ENCODE measurements around the gene KRT80. TPM values are rescaled to one million over a fixed set of nuclear protein-coding genes. Genes with fewer than 3 reads are reported as not detected.

The KRT80 gene
- total and polyA plus RNA-seq, 2 experiments from 2014 or later, result not detected

DNA sequence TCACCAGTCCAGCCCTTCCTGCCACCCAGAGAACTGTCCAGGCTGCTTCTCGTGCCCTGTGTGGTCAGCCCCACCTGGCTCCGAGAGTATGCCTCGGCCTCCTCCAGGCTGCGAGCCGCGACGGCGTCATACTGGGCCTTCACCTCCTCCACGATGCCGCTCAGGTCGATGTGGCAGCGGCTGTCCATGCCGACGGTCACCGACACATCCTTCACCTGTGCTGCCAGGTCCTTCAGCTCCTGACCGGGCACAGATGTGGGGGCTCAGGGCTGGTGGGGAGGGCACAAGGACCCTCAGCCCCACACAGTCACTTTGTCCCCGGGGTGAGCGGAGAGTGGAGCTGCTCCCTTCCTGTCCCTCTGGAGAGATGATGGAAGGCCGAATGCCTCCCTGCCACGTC, 18.3 kb downstream of the KRT80 start (continued):
- TF ChIP-seq, protein P1, sequence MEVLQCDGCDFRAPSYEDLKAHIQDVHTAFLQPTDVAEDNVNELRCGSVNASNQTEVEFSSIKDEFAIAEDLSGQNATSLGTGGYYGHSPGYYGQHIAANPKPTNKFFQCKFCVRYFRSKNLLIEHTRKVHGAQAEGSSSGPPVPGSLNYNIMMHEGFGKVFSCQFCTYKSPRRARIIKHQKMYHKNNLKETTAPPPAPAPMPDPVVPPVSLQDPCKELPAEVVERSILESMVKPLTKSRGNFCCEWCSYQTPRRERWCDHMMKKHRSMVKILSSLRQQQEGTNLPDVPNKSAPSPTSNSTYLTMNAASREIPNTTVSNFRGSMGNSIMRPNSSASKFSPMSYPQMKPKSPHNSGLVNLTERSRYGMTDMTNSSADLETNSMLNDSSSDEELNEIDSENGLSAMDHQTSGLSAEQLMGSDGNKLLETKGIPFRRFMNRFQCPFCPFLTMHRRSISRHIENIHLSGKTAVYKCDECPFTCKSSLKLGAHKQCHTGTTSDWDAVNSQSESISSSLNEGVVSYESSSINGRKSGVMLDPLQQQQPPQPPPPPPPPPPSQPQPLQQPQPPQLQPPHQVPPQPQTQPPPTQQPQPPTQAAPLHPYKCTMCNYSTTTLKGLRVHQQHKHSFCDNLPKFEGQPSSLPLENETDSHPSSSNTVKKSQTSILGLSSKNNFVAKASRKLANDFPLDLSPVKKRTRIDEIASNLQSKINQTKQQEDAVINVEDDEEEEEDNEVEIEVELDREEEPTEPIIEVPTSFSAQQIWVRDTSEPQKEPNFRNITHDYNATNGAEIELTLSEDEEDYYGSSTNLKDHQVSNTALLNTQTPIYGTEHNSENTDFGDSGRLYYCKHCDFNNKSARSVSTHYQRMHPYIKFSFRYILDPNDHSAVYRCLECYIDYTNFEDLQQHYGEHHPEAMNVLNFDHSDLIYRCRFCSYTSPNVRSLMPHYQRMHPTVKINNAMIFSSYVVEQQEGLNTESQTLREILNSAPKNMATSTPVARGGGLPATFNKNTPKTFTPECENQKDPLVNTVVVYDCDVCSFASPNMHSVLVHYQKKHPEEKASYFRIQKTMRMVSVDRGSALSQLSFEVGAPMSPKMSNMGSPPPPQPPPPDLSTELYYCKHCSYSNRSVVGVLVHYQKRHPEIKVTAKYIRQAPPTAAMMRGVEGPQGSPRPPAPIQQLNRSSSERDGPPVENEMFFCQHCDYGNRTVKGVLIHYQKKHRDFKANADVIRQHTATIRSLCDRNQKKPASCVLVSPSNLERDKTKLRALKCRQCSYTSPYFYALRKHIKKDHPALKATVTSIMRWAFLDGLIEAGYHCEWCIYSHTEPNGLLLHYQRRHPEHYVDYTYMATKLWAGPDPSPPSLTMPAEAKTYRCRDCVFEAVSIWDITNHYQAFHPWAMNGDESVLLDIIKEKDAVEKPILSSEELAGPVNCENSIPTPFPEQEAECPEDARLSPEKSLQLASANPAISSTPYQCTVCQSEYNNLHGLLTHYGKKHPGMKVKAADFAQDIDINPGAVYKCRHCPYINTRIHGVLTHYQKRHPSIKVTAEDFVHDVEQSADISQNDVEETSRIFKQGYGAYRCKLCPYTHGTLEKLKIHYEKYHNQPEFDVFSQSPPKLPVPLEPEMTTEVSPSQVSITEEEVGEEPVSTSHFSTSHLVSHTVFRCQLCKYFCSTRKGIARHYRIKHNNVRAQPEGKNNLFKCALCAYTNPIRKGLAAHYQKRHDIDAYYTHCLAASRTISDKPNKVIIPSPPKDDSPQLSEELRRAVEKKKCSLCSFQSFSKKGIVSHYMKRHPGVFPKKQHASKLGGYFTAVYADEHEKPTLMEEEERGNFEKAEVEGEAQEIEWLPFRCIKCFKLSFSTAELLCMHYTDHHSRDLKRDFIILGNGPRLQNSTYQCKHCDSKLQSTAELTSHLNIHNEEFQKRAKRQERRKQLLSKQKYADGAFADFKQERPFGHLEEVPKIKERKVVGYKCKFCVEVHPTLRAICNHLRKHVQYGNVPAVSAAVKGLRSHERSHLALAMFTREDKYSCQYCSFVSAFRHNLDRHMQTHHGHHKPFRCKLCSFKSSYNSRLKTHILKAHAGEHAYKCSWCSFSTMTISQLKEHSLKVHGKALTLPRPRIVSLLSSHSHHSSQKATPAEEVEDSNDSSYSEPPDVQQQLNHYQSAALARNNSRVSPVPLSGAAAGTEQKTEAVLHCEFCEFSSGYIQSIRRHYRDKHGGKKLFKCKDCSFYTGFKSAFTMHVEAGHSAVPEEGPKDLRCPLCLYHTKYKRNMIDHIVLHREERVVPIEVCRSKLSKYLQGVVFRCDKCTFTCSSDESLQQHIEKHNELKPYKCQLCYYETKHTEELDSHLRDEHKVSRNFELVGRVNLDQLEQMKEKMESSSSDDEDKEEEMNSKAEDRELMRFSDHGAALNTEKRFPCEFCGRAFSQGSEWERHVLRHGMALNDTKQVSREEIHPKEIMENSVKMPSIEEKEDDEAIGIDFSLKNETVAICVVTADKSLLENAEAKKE (CRISPR knock-in tag; IDR thresholded peaks at IDR 0.05), result no peak
- TF ChIP-seq CREB1 (CRISPR knock-in tag; IDR thresholded peaks at IDR 0.05; ENCODE audit: low read depth), result no peak

DNA sequence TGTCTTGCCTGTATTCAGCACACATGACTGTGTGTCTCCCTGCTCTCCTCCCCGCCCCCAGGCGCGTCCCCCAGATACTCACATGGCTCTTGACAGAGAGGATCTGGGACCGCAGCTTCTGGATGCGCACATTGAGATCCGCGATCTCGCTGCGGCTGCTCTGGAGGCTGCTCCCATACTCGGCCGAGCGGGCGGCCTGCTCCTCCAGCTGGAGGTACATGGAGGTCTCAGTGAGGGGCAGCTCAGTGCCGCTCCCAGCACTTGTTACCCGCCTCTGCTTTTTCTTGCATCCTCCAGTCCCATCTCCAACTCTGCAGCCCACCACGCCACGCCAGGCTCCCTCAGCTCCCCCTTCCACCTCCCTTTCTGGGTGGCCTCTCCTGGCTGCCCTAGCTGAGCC, 18.9 kb downstream of the KRT80 start:
- no peaks in the 10 kb centered on the region for H3K36me3 ChIP-seq (ENCODE audit: insufficient read depth)
- Mint-ChIP-seq H3K4me3 (no peak overlapping the region), H3K4me1 (peaks cover 7% of the 10 kb centered on the region), H3K9me3 (no peaks in the 10 kb centered on the region), H3K27me3 (ENCODE audit: insufficient read depth, low read depth, poor library complexity) (peaks cover 10% of the 10 kb centered on the region), H3K27ac (no peak overlapping the region), H3K36me3 (ENCODE audit: low read depth) (no peaks in the 10 kb centered on the region)
- no peak for ATAC-seq
- H3K9me2 ChIP-seq (ENCODE audit: insufficient read depth), result no peaks in the 10 kb centered on the region
- no peaks in the 10 kb centered on the region for H3K79me2 ChIP-seq (replicated peaks; ENCODE audit: insufficient read depth)
- no peaks in the 10 kb centered on the region for H3K4me1 ChIP-seq (ENCODE audit: insufficient read depth)
- no peak for DNase-seq (ENCODE audit: low spot score)
- H3F3A ChIP-seq (replicated peaks; ENCODE audit: low read depth), result no peaks in the 10 kb centered on the region
- no peak overlapping the region for H3K4me3 ChIP-seq
- H2AFZ ChIP-seq, result no peak overlapping the region
- H3K4me2 ChIP-seq, result no peak overlapping the region
- H4K20me1 ChIP-seq (replicated peaks; ENCODE audit: insufficient read depth), result no peaks in the 10 kb centered on the region
- no peaks in the 10 kb centered on the region for H3K27me3 ChIP-seq (ENCODE audit: insufficient read depth)
- H3K27ac ChIP-seq (ENCODE audit: low read depth), result no peak overlapping the region
- TF ChIP-seq ZNF331 (CRISPR knock-in tag; IDR thresholded peaks at IDR 0.05; ENCODE audit: low read depth), result no peak
- TF ChIP-seq JUNB (IDR thresholded peaks at IDR 0.05; ENCODE audit: unreplicated experiment), result no peak
- TF ChIP-seq, protein P2, sequence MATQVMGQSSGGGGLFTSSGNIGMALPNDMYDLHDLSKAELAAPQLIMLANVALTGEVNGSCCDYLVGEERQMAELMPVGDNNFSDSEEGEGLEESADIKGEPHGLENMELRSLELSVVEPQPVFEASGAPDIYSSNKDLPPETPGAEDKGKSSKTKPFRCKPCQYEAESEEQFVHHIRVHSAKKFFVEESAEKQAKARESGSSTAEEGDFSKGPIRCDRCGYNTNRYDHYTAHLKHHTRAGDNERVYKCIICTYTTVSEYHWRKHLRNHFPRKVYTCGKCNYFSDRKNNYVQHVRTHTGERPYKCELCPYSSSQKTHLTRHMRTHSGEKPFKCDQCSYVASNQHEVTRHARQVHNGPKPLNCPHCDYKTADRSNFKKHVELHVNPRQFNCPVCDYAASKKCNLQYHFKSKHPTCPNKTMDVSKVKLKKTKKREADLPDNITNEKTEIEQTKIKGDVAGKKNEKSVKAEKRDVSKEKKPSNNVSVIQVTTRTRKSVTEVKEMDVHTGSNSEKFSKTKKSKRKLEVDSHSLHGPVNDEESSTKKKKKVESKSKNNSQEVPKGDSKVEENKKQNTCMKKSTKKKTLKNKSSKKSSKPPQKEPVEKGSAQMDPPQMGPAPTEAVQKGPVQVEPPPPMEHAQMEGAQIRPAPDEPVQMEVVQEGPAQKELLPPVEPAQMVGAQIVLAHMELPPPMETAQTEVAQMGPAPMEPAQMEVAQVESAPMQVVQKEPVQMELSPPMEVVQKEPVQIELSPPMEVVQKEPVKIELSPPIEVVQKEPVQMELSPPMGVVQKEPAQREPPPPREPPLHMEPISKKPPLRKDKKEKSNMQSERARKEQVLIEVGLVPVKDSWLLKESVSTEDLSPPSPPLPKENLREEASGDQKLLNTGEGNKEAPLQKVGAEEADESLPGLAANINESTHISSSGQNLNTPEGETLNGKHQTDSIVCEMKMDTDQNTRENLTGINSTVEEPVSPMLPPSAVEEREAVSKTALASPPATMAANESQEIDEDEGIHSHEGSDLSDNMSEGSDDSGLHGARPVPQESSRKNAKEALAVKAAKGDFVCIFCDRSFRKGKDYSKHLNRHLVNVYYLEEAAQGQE (IDR thresholded peaks at IDR 0.05; ENCODE audit: unreplicated experiment), result no peak
- TF ChIP-seq POLR2AphosphoS5 (IDR thresholded peaks at IDR 0.05; ENCODE audit: low read depth), result no peak
- TF ChIP-seq EZH2 (IDR thresholded peaks at IDR 0.05; ENCODE audit: low read depth, unreplicated experiment), result no peak

All from GM23338 (cell line).